Sigmoid colon (tissue), 7 donors: Measurements from ENCODE around the gene ZFAND3. TPM values are rescaled to one million over a fixed set of nuclear protein-coding genes. Genes with fewer than 3 reads are reported as not detected.

Experiments used
- DNase-seq: peaks from one replicate; pipeline ENCODE4 v3.0.0-alpha.2; 2019
- H3K27ac ChIP-seq, 4 donors: fragments of 200-600 bp; sonication (generic); one replicate each; pipeline ENCODE4 v1.5.1; 2016 to 2019; ENCODE audit warnings: mild to moderate bottlenecking in 1 of 4
- H3K27me3 ChIP-seq, 3 donors: fragments of 200-600 bp; sonication (generic); one replicate each; pipeline ENCODE4 v1.5.1; 2019; ENCODE audit warnings: mild to moderate bottlenecking in 1 of 3
- H3K36me3 ChIP-seq, 4 donors: fragments of 200-600 bp; sonication (generic); one replicate each; pipeline ENCODE4 v1.5.1; 2016 to 2019
- H3K4me1 ChIP-seq, 4 donors: fragments of 200-600 bp; sonication (generic); one replicate each; pipeline ENCODE4 v1.5.1; 2017 to 2019
- H3K4me3 ChIP-seq, 4 donors: fragments of 200-600 bp; sonication (generic); one replicate each; pipeline ENCODE4 v1.5.1; 2017 to 2019; ENCODE audit warnings: mild to moderate bottlenecking in 2 of 4, moderate library complexity in 1 of 4
- H3K9me3 ChIP-seq, 4 donors: fragments of 200-600 bp in 3 of 4; sonication (generic) in 3 of 4; one replicate each; pipeline versions ENCODE4 v1.5.1 to v1.6.1; 2013 to 2019
- EP300 ChIP-seq, 4 donors: sonication (generic); formaldehyde crosslinking; IDR thresholded peaks; one replicate each; pipeline ENCODE4 v1.6.1; 2017; ENCODE audit warnings: antibody characterized with exemption in 4 of 4
- POLR2A ChIP-seq, 2 donors: fragments of 450-650 bp; IDR thresholded peaks; one replicate each; pipeline ENCODE4 v1.6.1; 2016; ENCODE audit warnings: antibody characterized with exemption in 2 of 2, mild to moderate bottlenecking in 2 of 2, moderate library complexity in 2 of 2
- POLR2AphosphoS5 ChIP-seq, 4 donors: sonication (generic); formaldehyde crosslinking; IDR thresholded peaks; one replicate each; pipeline ENCODE4 v1.6.1; 2017; ENCODE audit warnings: antibody characterized with exemption in 4 of 4
- WGBS, 2 donors: extraction: QIAGEN DNeasy Blood & Tissue Kit; methylation state at CpG; one replicate each; pipeline ENCODE4 v1.1.7; 2013; 5-methylcytosine and 5-hydroxymethylcytosine counted together
- intact Hi-C: fragments of 100-400 bp; cut with DNase I; formaldehyde crosslinking; loops from one replicate; pipeline ENCODE4 v1.15.1; 2023
- polyA plus RNA-seq, 3 donors: library from polyadenylated mRNA; stranded (reverse); fragments of 200-250 nt; gene quantifications; one replicate each; pipeline ENCODE4 v1.2.3, GENCODE V29; 2013
- total RNA-seq, 4 donors: library from RNA; depleted of rRNA; stranded (reverse); fragments of >200 nt; gene quantifications; one replicate each; pipeline ENCODE4 v1.1.0, GENCODE V29; 2016
- TF ChIP-seq, protein P1 (sequence below), 4 experiments: fragments of 450-650 bp in 3 of 4; fragments of 200-600 bp in 1 of 4; IDR thresholded peaks; one replicate each; pipeline ENCODE4 v1.5.1; 2016 to 2019; ENCODE audit warnings: antibody characterized with exemption in 4 of 4, mild to moderate bottlenecking in 3 of 4, moderate library complexity in 2 of 4
- donor health status: healthy with polysubstance abuse.
- donor health status: Bipolar disorder and iron deficiency.
- donor health status: healthy.

Gene ZFAND3
- total and polyA plus RNA-seq, 7 donors = 32.4 to 54.8 (median 39.0) TPM

GRCh38 chr6:37916675-37917074 is 97.1 kb downstream of the ZFAND3 start:
- 97 to 98% methylated on average over 2 of the region's 2 CpGs for WGBS, 2 donors
- TF ChIP-seq POLR2AphosphoS5 (IDR thresholded peaks at IDR 0.05) (no peak), POLR2A (IDR thresholded peaks at IDR 0.05) (no peak)
- H3K4me1 ChIP-seq = peaks cover 0 to 31% (median 12%) of the 10 kb centered on the region in 4 donors
- H3K27me3 ChIP-seq = no peaks in the 10 kb centered on the region
- no peak for DNase-seq
- no peak overlapping the region for H3K4me3 ChIP-seq
- no peaks in the 10 kb centered on the region for H3K9me3 ChIP-seq
- intact Hi-C loops = no loop called here
- peaks cover 0 to 9% (median 0%) of the 10 kb centered on the region in 4 donors for H3K36me3 ChIP-seq
- H3K27ac ChIP-seq = no peak overlapping the region

- 25 to 69% methylated on average over 2 of the region's 2 CpGs for WGBS, 2 donors
- Histone ChIP-seq H3K4me1 (peaks cover 0 to 23% (median 9%) of the 10 kb centered on the region in 4 donors), H3K9me3 (no peaks in the 10 kb centered on the region), H3K36me3 (peaks cover 0 to 9% (median 0%) of the 10 kb centered on the region in 4 donors), H3K4me3 (no peak overlapping the region), H3K27ac (no peak overlapping the region), H3K27me3 (no peaks in the 10 kb centered on the region)
- no peak for TF ChIP-seq POLR2AphosphoS5 (IDR thresholded peaks at IDR 0.05)
- no peak for TF ChIP-seq POLR2A (IDR thresholded peaks at IDR 0.05)
- TF ChIP-seq, protein P1, sequence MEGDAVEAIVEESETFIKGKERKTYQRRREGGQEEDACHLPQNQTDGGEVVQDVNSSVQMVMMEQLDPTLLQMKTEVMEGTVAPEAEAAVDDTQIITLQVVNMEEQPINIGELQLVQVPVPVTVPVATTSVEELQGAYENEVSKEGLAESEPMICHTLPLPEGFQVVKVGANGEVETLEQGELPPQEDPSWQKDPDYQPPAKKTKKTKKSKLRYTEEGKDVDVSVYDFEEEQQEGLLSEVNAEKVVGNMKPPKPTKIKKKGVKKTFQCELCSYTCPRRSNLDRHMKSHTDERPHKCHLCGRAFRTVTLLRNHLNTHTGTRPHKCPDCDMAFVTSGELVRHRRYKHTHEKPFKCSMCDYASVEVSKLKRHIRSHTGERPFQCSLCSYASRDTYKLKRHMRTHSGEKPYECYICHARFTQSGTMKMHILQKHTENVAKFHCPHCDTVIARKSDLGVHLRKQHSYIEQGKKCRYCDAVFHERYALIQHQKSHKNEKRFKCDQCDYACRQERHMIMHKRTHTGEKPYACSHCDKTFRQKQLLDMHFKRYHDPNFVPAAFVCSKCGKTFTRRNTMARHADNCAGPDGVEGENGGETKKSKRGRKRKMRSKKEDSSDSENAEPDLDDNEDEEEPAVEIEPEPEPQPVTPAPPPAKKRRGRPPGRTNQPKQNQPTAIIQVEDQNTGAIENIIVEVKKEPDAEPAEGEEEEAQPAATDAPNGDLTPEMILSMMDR (IDR thresholded peaks at IDR 0.05) = no peak
- no peak for TF ChIP-seq EP300 (IDR thresholded peaks at IDR 0.05)
- DNase-seq = no peak
- intact Hi-C loops = no loop called here
These were observed 98.0 kb downstream of the ZFAND3 start for GRCh38 chr6:37917566-37917965.

DNA sequence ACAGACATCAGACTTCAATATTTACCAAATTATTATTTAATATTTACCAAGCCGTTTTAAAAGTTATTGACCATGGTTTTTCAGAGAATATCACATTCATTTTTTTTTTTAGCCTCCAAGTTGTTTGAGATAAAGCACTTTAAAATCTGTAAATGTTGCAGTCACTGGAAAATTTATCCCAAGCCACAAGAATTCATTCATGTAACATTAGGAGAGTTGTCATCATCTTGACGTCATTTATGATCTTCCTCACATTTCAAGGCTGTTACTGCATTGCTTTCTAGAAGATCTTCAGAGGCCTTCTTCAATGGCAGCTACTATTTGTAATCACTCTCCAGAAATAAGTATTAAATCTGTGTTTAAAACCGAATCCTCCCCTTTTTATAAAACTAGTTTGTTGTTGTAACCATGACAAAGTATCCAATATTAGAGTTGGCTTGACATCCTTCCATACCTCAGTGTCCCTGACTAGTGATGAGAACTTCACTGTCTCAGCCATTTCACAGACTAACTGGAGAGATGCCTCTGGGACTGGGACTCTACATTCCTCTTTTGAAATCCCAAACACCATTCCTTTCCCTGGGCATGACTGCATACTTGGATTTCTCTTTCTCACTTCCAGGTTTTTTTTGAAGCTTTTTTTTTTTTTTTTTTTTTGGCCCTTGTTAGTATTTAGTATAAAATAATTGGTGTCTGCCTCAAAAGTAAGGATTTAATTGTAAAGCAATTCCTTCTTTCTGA is 100.1 kb downstream of the ZFAND3 start:
- WGBS, 2 donors = 88 to 91% methylated on average over 3 of the region's 3 CpGs
- no peaks in the 10 kb centered on the region for H3K27me3 ChIP-seq
- H3K4me1 ChIP-seq = peaks cover 0 to 25% (median 10%) of the 10 kb centered on the region in 4 donors
- TF ChIP-seq, protein P1 (IDR thresholded peaks at IDR 0.05) = no peak
- no peak for TF ChIP-seq POLR2A (IDR thresholded peaks at IDR 0.05)
- TF ChIP-seq EP300 (IDR thresholded peaks at IDR 0.05) = no peak
- no peak for TF ChIP-seq POLR2AphosphoS5 (IDR thresholded peaks at IDR 0.05)
- no peak for DNase-seq
- H3K4me3 ChIP-seq = no peak overlapping the region
- H3K27ac ChIP-seq = no peak overlapping the region
- H3K36me3 ChIP-seq = peaks cover 0 to 9% (median 0%) of the 10 kb centered on the region in 4 donors
- H3K9me3 ChIP-seq = no peaks in the 10 kb centered on the region
- intact Hi-C loops = no loop called here

- intact Hi-C loops = no loop called here
- Histone ChIP-seq H3K36me3 (peaks cover 0 to 9% (median 0%) of the 10 kb centered on the region in 4 donors), H3K4me1 (peaks cover 0 to 25% (median 10%) of the 10 kb centered on the region in 4 donors), H3K4me3 (no peak overlapping the region), H3K27me3 (no peaks in the 10 kb centered on the region), H3K9me3 (no peaks in the 10 kb centered on the region), H3K27ac (no peak overlapping the region)
- no peak for DNase-seq
- 29 to 57% methylated on average over 2 of the region's 2 CpGs for WGBS, 2 donors
- TF ChIP-seq, protein P1 (IDR thresholded peaks at IDR 0.05) = no peak
- TF ChIP-seq POLR2AphosphoS5 (IDR thresholded peaks at IDR 0.05) (no peak), EP300 (IDR thresholded peaks at IDR 0.05) (no peak), POLR2A (IDR thresholded peaks at IDR 0.05) (no peak)
These were observed 101.1 kb downstream of the ZFAND3 start for GRCh38 chr6:37920667-37921066.

GRCh38 chr6:37922563-37922962 is 103.0 kb downstream of the ZFAND3 start:
- DNase-seq = no peak
- WGBS, 2 donors = 89 to 92% methylated on average over 1 of the region's 1 CpG
- intact Hi-C loops = no loop called here
- Histone ChIP-seq H3K36me3 (no peaks in the 10 kb centered on the region), H3K27me3 (no peaks in the 10 kb centered on the region), H3K4me1 (peaks cover 0 to 27% (median 11%) of the 10 kb centered on the region in 4 donors), H3K27ac (no peak overlapping the region), H3K4me3 (no peak overlapping the region), H3K9me3 (no peaks in the 10 kb centered on the region)
- TF ChIP-seq POLR2AphosphoS5 (IDR thresholded peaks at IDR 0.05) (no peak), EP300 (IDR thresholded peaks at IDR 0.05) (no peak), POLR2A (IDR thresholded peaks at IDR 0.05) (no peak)
- TF ChIP-seq, protein P1 (IDR thresholded peaks at IDR 0.05) = no peak
